OCI-LY3 (cell line): ENCODE results near the gene SSTR5.

Source experiments
- H2AFZ ChIP-seq: fragments of 200-600, 300-600 bp; shearing (Covaris generic); 2 replicates; pipeline ENCODE4 v1.6.0; 2014; ENCODE audit warnings: antibody characterized with exemption, low read depth, low read length
- H3K27ac ChIP-seq: fragments of 200-600, 300-600 bp; sonication (generic); 2 replicates; pipeline ENCODE4 v1.5.1; 2014; ENCODE audit warnings: mild to moderate bottlenecking, low read length, moderate library complexity, mixed read lengths
- H3K27me3 ChIP-seq: fragments of 200-600, 300-600 bp; sonication (generic); 2 replicates; pipeline ENCODE4 v1.6.1; 2014; ENCODE audit warnings: low read depth, low read length, mixed read lengths
- H3K36me3 ChIP-seq: fragments of 200-600, 300-600 bp; sonication (generic); replicated peaks from 2 replicates; pipeline ENCODE3; 2014; ENCODE audit warnings: low read depth, low read length, mixed read lengths
- H3K4me1 ChIP-seq: fragments of 300-600, 200-600 bp; sonication (generic); 2 replicates; pipeline ENCODE4 v1.6.1; 2014; ENCODE audit warnings: low read length, mixed read lengths
- H3K4me2 ChIP-seq: fragments of 200-600, 300-600 bp; sonication (generic); 2 replicates; pipeline ENCODE4 v1.6.1; 2014; ENCODE audit warnings: low read length, mixed read lengths
- H3K4me3 ChIP-seq: fragments of 300-600, 200-600 bp; sonication (generic); 2 replicates; pipeline ENCODE4 v1.5.1; 2014; ENCODE audit warnings: antibody characterized with exemption, mild to moderate bottlenecking, low read length, moderate library complexity
- H3K79me2 ChIP-seq: fragments of 300-600, 200-600 bp; shearing (Covaris generic); 2 replicates; pipeline ENCODE4 v1.6.1; 2014; ENCODE audit warnings: mild to moderate bottlenecking, low read length, mixed read lengths
- H3K9ac ChIP-seq: fragments of 300-600, 200-600 bp; shearing (Covaris generic); 2 replicates; pipeline ENCODE4 v1.6.0; 2014; ENCODE audit warnings: mild to moderate bottlenecking, low read length, moderate library complexity
- H3K9me3 ChIP-seq: fragments of 200-600, 300-600 bp; shearing (Covaris generic); 2 replicates; pipeline ENCODE4 v1.6.1; 2014; ENCODE audit warnings: low read length, mixed read lengths; ENCODE audit not compliant: insufficient read depth
- H4K20me1 ChIP-seq: fragments of 200-600, 300-600 bp; sonication (generic); 2 replicates; pipeline ENCODE4 v1.6.1; 2016; ENCODE audit warnings: low read length, mixed read lengths; ENCODE audit not compliant: insufficient read depth
- EZH2phosphoT487 ChIP-seq: fragments of 200-600 bp; shearing (Covaris generic); IDR thresholded peaks from 2 replicates; pipeline ENCODE4 v1.6.1; 2018; ENCODE audit warnings: antibody characterized with exemption, mixed run types, low read depth
- TF ChIP-seq, protein P1 (sequence below): fragments of 200-600, 300-600 bp; sonication (generic); IDR thresholded peaks from 2 replicates; pipeline ENCODE4 v1.5.1; 2014; ENCODE audit warnings: antibody characterized with exemption, low read length, low read depth

SSTR5 gene

GRCh38 chr16:1094124-1094479 lies 21.6 kb downstream of the SSTR5 start:
- Histone ChIP-seq H2AFZ (no peak overlapping the region), H3K9ac (no peak overlapping the region), H4K20me1 (no peaks in the 10 kb centered on the region), H3K9me3 (no peaks in the 10 kb centered on the region), H3K27ac (no peak overlapping the region), H3K79me2 (no peaks in the 10 kb centered on the region), H3K4me1 (no peaks in the 10 kb centered on the region), H3K4me3 (no peak overlapping the region), H3K4me2 (no peak overlapping the region), H3K27me3 (no peaks in the 10 kb centered on the region), H3K36me3 (no peaks in the 10 kb centered on the region)
- no peak for TF ChIP-seq EZH2phosphoT487
- TF ChIP-seq, protein P1, sequence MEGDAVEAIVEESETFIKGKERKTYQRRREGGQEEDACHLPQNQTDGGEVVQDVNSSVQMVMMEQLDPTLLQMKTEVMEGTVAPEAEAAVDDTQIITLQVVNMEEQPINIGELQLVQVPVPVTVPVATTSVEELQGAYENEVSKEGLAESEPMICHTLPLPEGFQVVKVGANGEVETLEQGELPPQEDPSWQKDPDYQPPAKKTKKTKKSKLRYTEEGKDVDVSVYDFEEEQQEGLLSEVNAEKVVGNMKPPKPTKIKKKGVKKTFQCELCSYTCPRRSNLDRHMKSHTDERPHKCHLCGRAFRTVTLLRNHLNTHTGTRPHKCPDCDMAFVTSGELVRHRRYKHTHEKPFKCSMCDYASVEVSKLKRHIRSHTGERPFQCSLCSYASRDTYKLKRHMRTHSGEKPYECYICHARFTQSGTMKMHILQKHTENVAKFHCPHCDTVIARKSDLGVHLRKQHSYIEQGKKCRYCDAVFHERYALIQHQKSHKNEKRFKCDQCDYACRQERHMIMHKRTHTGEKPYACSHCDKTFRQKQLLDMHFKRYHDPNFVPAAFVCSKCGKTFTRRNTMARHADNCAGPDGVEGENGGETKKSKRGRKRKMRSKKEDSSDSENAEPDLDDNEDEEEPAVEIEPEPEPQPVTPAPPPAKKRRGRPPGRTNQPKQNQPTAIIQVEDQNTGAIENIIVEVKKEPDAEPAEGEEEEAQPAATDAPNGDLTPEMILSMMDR = no peak

DNA sequence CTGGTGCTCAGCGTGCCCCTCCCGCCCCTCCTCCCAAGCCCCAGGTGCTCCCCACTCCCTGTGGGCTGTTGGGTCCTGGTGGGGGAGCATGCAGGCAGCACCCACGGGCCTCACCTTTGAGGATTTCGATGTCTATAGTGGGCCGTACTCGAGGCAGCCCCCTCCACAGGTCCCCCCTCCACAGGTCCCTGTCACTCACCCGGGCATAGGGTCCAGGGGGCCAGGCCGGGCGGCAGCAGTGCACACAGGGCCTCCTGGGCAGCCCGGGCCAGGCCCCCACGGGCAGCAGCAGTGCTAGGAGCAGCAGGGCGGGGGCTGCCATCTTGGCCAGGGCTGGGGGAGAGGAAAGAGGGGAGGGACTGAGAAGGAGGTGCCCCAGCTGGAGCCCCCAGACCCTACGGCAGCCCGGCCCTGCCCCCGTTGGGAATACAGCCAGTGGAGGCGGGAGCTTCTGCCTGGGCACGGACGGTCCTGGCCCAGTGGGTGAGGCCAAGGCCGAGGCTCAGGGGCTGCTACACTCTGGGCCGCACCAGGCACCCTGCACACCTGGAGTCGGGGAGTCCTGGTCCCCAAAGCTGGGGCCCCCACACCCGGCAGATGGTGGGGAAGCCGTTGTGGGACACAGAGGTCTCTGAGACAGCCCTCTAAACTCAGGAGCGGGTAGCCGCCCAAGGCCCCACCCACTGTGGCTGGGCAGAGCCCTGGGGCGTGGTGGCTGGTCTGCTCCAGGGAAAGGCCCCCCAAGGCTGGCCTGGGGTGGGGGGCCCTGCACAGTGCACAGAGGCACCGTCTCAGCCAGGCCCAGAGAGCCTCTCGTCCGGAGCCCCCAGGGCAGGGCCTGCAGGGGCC lies 22.3 kb downstream of the SSTR5 start:
- TF ChIP-seq, protein P1 = no peak
- TF ChIP-seq EZH2phosphoT487 = no peak
- no peaks in the 10 kb centered on the region for H3K4me1 ChIP-seq
- H3K27ac ChIP-seq = no peak overlapping the region
- no peaks in the 10 kb centered on the region for H3K79me2 ChIP-seq
- H3K9ac ChIP-seq = no peak overlapping the region
- H3K36me3 ChIP-seq = no peaks in the 10 kb centered on the region
- H3K4me3 ChIP-seq = no peak overlapping the region
- no peaks in the 10 kb centered on the region for H4K20me1 ChIP-seq
- no peaks in the 10 kb centered on the region for H3K27me3 ChIP-seq
- H3K4me2 ChIP-seq = no peak overlapping the region
- no peaks in the 10 kb centered on the region for H3K9me3 ChIP-seq
- H2AFZ ChIP-seq = no peak overlapping the region

GRCh38 chr16:1095450-1096168 lies 23.1 kb downstream of the SSTR5 start:
- no peaks in the 10 kb centered on the region for H3K27me3 ChIP-seq
- no peaks in the 10 kb centered on the region for H3K4me1 ChIP-seq
- no peaks in the 10 kb centered on the region for H3K79me2 ChIP-seq
- H3K27ac ChIP-seq = no peak overlapping the region
- no peak overlapping the region for H2AFZ ChIP-seq
- TF ChIP-seq EZH2phosphoT487 = no peak
- TF ChIP-seq, protein P1 = no peak
- no peak overlapping the region for H3K4me2 ChIP-seq
- no peak overlapping the region for H3K4me3 ChIP-seq
- H3K9ac ChIP-seq = no peak overlapping the region
- no peaks in the 10 kb centered on the region for H3K9me3 ChIP-seq
- H3K36me3 ChIP-seq = no peaks in the 10 kb centered on the region
- no peaks in the 10 kb centered on the region for H4K20me1 ChIP-seq

GRCh38 chr16:1096169-1097082 lies 23.9 kb downstream of the SSTR5 start, which contains the start of gene C1QTNF8:
C1QTNF8 (minus strand) TSS chr16:1096244; CDS start chr16:1094922, 1,322 bp downstream.
- H3K27ac ChIP-seq = no peak within 1 kb of the TSS
- no peaks in the 10 kb centered on the region for H3K36me3 ChIP-seq
- H3K79me2 ChIP-seq = no peaks in the 10 kb centered on the region
- no peaks in the 10 kb centered on the region for H3K27me3 ChIP-seq
- H3K9ac ChIP-seq = no peak within 1 kb of the TSS
- H3K4me2 ChIP-seq = no peak within 1 kb of the TSS
- no peaks in the 10 kb centered on the region for H3K4me1 ChIP-seq
- TF ChIP-seq, protein P1 = no peak
- TF ChIP-seq EZH2phosphoT487 = no peak
- H2AFZ ChIP-seq = no peak within 1 kb of the TSS
- no peaks in the 10 kb centered on the region for H3K9me3 ChIP-seq
- no peaks in the 10 kb centered on the region for H4K20me1 ChIP-seq
- no peak within 1 kb of the TSS for H3K4me3 ChIP-seq
